Measurements from ENCODE around the gene RNF13. TPM values are rescaled to one million over a fixed set of nuclear protein-coding genes. Genes with fewer than 3 reads are reported as not detected.
A peak's percentile ranks its signal among the peaks of the same experiment; 100 is the strongest.

Gene RNF13
- total RNA-seq, 1 experiment from 2014 or later = 76.9 TPM

DNA sequence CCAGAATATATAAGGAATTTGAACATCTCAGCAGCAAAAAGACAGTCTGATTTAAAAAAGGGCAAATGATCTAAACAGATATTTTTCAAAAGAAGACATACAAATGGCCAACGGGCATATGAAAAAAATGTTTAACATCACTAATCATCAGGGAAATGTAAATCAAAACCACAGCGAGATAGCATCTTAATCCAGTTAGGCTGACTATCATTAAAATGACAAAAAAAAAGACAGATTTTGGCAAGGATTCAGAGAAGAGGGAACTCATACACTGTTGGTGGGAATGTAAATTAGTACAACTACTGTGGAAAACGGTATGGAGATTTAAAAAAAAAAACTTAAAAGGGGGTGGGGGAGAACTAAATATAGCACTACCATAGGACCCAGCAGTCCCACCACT, 47.9 kb downstream of the RNF13 start:
- no peaks in the 10 kb centered on the region for H3K9me3 ChIP-seq (ENCODE audit: control insufficient read depth, insufficient read depth, low read depth, low read length)
- no peak overlapping the region for H3K27ac ChIP-seq (ENCODE audit: low read length)
- CTCF ChIA-PET = no interaction called here
- in situ Hi-C loops (cut with HindIII; ENCODE audit: low pct_unique_long_range_greater_than_20kb, low sequenced_read_pairs) (no loop called here), intact Hi-C loops (cut with micrococcal nuclease; ENCODE audit: unreplicated experiment) (no loop called here)
- H3K4me1 ChIP-seq (ENCODE audit: control insufficient read depth, insufficient read depth, low read length) = no peaks in the 10 kb centered on the region
- H3K4me3 ChIP-seq (ENCODE audit: low read depth in 2 of 2, low read length in 2 of 2) = no peak overlapping the region
- H3K36me3 ChIP-seq (ENCODE audit: control insufficient read depth, insufficient read depth, low read length) = no peaks in the 10 kb centered on the region
- no peak for ATAC-seq
- H3K27me3 ChIP-seq (ENCODE audit: control insufficient read depth, insufficient read depth, low read length) = no peaks in the 10 kb centered on the region
- POLR2A ChIA-PET = no interaction called here
- TF ChIP-seq, protein P1, sequence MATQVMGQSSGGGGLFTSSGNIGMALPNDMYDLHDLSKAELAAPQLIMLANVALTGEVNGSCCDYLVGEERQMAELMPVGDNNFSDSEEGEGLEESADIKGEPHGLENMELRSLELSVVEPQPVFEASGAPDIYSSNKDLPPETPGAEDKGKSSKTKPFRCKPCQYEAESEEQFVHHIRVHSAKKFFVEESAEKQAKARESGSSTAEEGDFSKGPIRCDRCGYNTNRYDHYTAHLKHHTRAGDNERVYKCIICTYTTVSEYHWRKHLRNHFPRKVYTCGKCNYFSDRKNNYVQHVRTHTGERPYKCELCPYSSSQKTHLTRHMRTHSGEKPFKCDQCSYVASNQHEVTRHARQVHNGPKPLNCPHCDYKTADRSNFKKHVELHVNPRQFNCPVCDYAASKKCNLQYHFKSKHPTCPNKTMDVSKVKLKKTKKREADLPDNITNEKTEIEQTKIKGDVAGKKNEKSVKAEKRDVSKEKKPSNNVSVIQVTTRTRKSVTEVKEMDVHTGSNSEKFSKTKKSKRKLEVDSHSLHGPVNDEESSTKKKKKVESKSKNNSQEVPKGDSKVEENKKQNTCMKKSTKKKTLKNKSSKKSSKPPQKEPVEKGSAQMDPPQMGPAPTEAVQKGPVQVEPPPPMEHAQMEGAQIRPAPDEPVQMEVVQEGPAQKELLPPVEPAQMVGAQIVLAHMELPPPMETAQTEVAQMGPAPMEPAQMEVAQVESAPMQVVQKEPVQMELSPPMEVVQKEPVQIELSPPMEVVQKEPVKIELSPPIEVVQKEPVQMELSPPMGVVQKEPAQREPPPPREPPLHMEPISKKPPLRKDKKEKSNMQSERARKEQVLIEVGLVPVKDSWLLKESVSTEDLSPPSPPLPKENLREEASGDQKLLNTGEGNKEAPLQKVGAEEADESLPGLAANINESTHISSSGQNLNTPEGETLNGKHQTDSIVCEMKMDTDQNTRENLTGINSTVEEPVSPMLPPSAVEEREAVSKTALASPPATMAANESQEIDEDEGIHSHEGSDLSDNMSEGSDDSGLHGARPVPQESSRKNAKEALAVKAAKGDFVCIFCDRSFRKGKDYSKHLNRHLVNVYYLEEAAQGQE (IDR thresholded peaks at IDR 0.05; ENCODE audit: insufficient read depth in 1 of 2, low read depth in 2 of 2, low read length in 1 of 2) = no peak
- TF ChIP-seq SIN3A (IDR thresholded peaks at IDR 0.05; ENCODE audit: borderline replicate concordance, insufficient read depth, low read depth, low read length) (no peak), POLR2AphosphoS5 (IDR thresholded peaks at IDR 0.05; ENCODE audit: low read depth, low read length) (no peak), TCF7L2 (IDR thresholded peaks at IDR 0.05; ENCODE audit: low read depth, low read length) (no peak)
- TF ChIP-seq, protein P2, sequence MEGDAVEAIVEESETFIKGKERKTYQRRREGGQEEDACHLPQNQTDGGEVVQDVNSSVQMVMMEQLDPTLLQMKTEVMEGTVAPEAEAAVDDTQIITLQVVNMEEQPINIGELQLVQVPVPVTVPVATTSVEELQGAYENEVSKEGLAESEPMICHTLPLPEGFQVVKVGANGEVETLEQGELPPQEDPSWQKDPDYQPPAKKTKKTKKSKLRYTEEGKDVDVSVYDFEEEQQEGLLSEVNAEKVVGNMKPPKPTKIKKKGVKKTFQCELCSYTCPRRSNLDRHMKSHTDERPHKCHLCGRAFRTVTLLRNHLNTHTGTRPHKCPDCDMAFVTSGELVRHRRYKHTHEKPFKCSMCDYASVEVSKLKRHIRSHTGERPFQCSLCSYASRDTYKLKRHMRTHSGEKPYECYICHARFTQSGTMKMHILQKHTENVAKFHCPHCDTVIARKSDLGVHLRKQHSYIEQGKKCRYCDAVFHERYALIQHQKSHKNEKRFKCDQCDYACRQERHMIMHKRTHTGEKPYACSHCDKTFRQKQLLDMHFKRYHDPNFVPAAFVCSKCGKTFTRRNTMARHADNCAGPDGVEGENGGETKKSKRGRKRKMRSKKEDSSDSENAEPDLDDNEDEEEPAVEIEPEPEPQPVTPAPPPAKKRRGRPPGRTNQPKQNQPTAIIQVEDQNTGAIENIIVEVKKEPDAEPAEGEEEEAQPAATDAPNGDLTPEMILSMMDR (IDR thresholded peaks at IDR 0.05) = no peak
- DNase-seq (ENCODE audit: low read depth, low spot score) = no peak
- TSS peak; percentile 22 for BruUV-seq (replicated peaks)

DNA sequence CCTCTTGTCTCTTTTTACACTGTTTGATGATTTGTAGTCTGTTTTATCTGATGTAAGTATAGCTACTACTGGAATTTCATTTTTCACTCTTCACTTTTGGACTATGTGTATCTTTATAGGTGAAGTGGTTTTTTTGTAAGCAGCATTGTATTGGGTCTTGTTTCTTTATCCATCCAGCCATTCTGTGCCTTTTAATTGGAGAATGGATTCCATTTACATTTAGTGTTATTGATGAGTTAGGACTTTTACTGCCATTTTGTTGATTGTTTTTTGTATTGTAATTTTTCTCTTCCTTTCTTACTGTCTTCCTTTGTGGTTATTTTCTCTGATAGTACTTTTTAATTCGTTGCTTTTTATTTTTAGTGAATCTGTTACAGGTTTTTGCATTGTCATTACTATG, 54.5 kb downstream of the RNF13 start:
- BruUV-seq (replicated peaks) = no TSS peak
- intact Hi-C loops (cut with micrococcal nuclease; ENCODE audit: unreplicated experiment) (no loop called here), in situ Hi-C loops (cut with HindIII; ENCODE audit: low pct_unique_long_range_greater_than_20kb, low sequenced_read_pairs) (no loop called here)
- H3K27ac ChIP-seq (ENCODE audit: low read length) = no peak overlapping the region
- POLR2A ChIA-PET = no interaction called here
- no peaks in the 10 kb centered on the region for H3K27me3 ChIP-seq (ENCODE audit: control insufficient read depth, insufficient read depth, low read length)
- H3K4me1 ChIP-seq (ENCODE audit: control insufficient read depth, insufficient read depth, low read length) = no peaks in the 10 kb centered on the region
- no peak for ATAC-seq
- no peak for DNase-seq (ENCODE audit: low read depth, low spot score)
- no peak overlapping the region for H3K4me3 ChIP-seq (ENCODE audit: low read depth in 2 of 2, low read length in 2 of 2)
- TF ChIP-seq, protein P2 (IDR thresholded peaks at IDR 0.05) = no peak
- TF ChIP-seq TCF7L2 (IDR thresholded peaks at IDR 0.05; ENCODE audit: low read depth, low read length) = no peak
- TF ChIP-seq SIN3A (IDR thresholded peaks at IDR 0.05; ENCODE audit: borderline replicate concordance, insufficient read depth, low read depth, low read length) = no peak
- TF ChIP-seq, protein P1 (IDR thresholded peaks at IDR 0.05; ENCODE audit: insufficient read depth in 1 of 2, low read depth in 2 of 2, low read length in 1 of 2) = no peak
- TF ChIP-seq POLR2AphosphoS5 (IDR thresholded peaks at IDR 0.05; ENCODE audit: low read depth, low read length) = no peak
- H3K9me3 ChIP-seq (ENCODE audit: control insufficient read depth, insufficient read depth, low read depth, low read length) = no peaks in the 10 kb centered on the region
- CTCF ChIA-PET = no interaction called here
- H3K36me3 ChIP-seq (ENCODE audit: control insufficient read depth, insufficient read depth, low read length) = no peaks in the 10 kb centered on the region

Measured in Panc1 (cell line).